Psoas muscle (tissue), 8 donors: ENCODE results near the gene PCDHGB6. TPM values are rescaled to one million over a fixed set of nuclear protein-coding genes. Genes with fewer than 3 reads are reported as not detected.
"Not testable (repeated sequence)": the region's sequence is repeated elsewhere in the genome, so short reads cannot be mapped to it uniquely, and the experiment has no call there.

Experiments used
- ATAC-seq, 4 donors: fragments of 200-7000 bp; cut with Tn5 transposase; one replicate each; pipeline ENCODE4 v1.9.1; 2020; ENCODE audit warnings: moderate library complexity in 3 of 4, mild to moderate bottlenecking in 2 of 4
- DNase-seq, 2 donors: peaks; one replicate each; pipeline ENCODE4 v3.0.0-alpha.2; 2020
- H3K27ac ChIP-seq: fragments of 200-600 bp; one replicate; pipeline ENCODE4 v1.8.0; 2022
- H3K27me3 ChIP-seq, 3 donors: fragments of 200-600 bp in 1 of 3; one replicate each; pipeline versions ENCODE4 v1.6.1 to v1.8.0; 2013 to 2022; ENCODE audit warnings: low read length in 2 of 3, mild to moderate bottlenecking in 2 of 3, moderate library complexity in 1 of 3; ENCODE audit not compliant: insufficient read depth in 3 of 3
- H3K36me3 ChIP-seq, 2 donors: fragments of 200-600 bp in 1 of 2; one replicate each; pipeline versions ENCODE4 v1.6.1 to v1.8.0; 2013 to 2022; ENCODE audit warnings: low read depth in 1 of 2, mild to moderate bottlenecking in 1 of 2, moderate library complexity in 1 of 2; ENCODE audit not compliant: insufficient read depth in 1 of 2
- H3K4me1 ChIP-seq: fragments of 200-600 bp; one replicate; pipeline ENCODE4 v1.8.0; 2022
- H3K4me3 ChIP-seq: fragments of 200-600 bp; one replicate; pipeline ENCODE4 v1.8.0; 2022; ENCODE audit warnings: mild to moderate bottlenecking
- H3K9me3 ChIP-seq: fragments of 200-600 bp; one replicate; pipeline ENCODE4 v1.8.0; 2022
- WGBS, 3 donors: extraction: QIAGEN DNeasy Blood & Tissue Kit; methylation state at CpG; one replicate each; pipeline versions ENCODE4 v1.1.6 to v1.1.7; 2013; 5-methylcytosine and 5-hydroxymethylcytosine counted together
- intact Hi-C, 2 donors: fragments of 100-400 bp; cut with DNase I; formaldehyde crosslinking; loops; one replicate each; pipeline versions ENCODE4 v1.11.0 to v1.14.2; 2022
- polyA plus RNA-seq, 3 donors: library from polyadenylated mRNA; stranded (reverse); fragments of 200-250 nt; gene quantifications; one replicate each; pipeline ENCODE4 v1.2.3, GENCODE V29; 2013
- total RNA-seq, 4 donors: library from RNA; stranded (reverse); fragmentation: NEBNext Ultra II Directional in 2 of 4; extraction: Animal tissue kit (Norgen Biotek cat#: 25700) in 2 of 4; gene quantifications; one replicate each; pipeline versions ENCODE4 v1.2.1 to v1.2.4, GENCODE V29; 2021 to 2023
- TF ChIP-seq, protein P1 (sequence below): fragments of 200-600 bp; IDR thresholded peaks from one replicate; pipeline ENCODE4 v1.8.0; 2022; ENCODE audit warnings: antibody characterized with exemption
- donor health status: healthy with polysubstance abuse.
- donor health status: DM: no; HTN: no; CAD: no; lungs with moderate emphysema.
- donor health status: Bipolar disorder and iron deficiency.
- donor health status: healthy.
- donor health status: DM: yes; HTN: yes; CAD: no.
- donor health status: DM: no; HTN: no; CAD: no.
- donor health status: DM: no; HTN: no; CAD: no.
- donor health status: DM: yes; HTN: yes; CAD: no.

The PCDHGB6 gene
- total and polyA plus RNA-seq, 7 donors = 0.46 to 4.1 (median 2.0) TPM

DNA sequence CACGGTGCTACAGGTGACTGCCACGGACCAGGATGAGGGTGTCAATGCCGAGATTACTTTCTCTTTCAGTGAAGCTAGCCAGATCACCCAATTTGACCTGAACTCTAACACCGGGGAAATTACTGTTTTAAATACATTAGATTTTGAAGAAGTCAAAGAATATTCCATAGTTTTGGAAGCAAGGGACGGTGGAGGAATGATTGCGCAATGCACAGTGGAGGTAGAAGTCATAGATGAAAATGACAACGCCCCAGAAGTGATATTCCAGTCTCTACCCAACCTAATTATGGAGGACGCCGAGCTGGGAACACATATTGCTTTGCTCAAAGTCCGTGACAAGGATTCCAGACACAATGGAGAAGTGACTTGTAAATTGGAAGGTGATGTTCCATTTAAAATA is 19.2 kb upstream of the PCDHGB6 start:
- peak overlapping the region; percentile 31 for H3K4me3 ChIP-seq
- H3K9me3 ChIP-seq = no peaks in the 10 kb centered on the region
- 46 to 57% (median 52%) methylated on average over 10 of the region's 10 CpGs for WGBS, 3 donors
- H3K27me3 ChIP-seq = peaks cover 0 to 38% (median 13%) of the 10 kb centered on the region in 3 donors
- DNase-seq (no peak), ATAC-seq (no peak)
- intact Hi-C loops = no loop called here
- H3K27ac ChIP-seq = no peak overlapping the region
- TF ChIP-seq, protein P1, sequence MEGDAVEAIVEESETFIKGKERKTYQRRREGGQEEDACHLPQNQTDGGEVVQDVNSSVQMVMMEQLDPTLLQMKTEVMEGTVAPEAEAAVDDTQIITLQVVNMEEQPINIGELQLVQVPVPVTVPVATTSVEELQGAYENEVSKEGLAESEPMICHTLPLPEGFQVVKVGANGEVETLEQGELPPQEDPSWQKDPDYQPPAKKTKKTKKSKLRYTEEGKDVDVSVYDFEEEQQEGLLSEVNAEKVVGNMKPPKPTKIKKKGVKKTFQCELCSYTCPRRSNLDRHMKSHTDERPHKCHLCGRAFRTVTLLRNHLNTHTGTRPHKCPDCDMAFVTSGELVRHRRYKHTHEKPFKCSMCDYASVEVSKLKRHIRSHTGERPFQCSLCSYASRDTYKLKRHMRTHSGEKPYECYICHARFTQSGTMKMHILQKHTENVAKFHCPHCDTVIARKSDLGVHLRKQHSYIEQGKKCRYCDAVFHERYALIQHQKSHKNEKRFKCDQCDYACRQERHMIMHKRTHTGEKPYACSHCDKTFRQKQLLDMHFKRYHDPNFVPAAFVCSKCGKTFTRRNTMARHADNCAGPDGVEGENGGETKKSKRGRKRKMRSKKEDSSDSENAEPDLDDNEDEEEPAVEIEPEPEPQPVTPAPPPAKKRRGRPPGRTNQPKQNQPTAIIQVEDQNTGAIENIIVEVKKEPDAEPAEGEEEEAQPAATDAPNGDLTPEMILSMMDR = no peak
- no peaks in the 10 kb centered on the region for H3K4me1 ChIP-seq
- H3K36me3 ChIP-seq = no peaks in the 10 kb centered on the region

DNA sequence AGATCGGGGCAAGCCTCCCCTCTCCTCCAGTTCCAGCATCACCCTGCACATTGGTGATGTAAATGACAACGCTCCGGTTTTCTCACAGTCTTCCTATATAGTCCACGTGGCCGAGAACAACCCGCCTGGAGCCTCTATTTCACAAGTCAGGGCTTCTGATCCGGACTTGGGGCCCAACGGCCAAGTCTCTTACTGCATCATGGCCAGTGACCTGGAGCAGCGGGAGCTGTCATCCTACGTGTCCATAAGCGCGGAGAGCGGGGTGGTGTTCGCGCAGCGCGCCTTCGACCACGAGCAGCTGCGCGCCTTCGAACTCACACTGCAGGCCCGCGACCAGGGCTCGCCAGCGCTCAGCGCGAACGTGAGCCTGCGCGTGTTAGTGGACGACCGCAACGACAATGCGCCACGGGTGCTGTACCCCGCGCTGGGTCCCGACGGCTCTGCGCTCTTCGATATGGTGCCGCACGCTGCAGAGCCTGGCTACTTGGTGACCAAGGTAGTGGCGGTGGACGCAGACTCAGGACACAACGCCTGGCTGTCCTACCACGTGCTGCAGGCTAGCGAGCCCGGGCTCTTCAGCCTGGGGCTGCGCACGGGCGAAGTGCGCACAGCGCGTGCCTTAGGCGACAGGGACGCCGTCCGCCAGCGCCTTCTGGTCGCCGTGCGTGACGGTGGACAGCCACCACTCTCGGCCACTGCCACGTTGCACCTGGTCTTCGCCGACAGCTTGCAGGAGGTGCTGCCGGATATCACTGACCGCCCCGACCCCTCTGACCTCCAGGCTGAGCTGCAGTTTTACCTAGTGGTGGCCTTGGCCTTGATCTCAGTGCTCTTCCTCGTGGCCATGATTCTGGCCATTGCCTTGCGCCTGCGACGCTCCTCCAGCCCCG is 18.4 kb upstream of the PCDHGB6 start:
- H3K27me3 ChIP-seq = peaks cover 0 to 37% (median 13%) of the 10 kb centered on the region in 3 donors
- no peaks in the 10 kb centered on the region for H3K36me3 ChIP-seq
- intact Hi-C loops = loop anchor here in 1 of 2 donors (2.0 kb wide), 1 partner anchor 21 kb away; no protein-coding TSS in a partner anchor
- no peak for ATAC-seq
- H3K4me3 ChIP-seq = no peak overlapping the region
- no peaks in the 10 kb centered on the region for H3K9me3 ChIP-seq
- no peak overlapping the region for H3K27ac ChIP-seq
- 43 to 44% (median 43%) methylated on average over 77 of the region's 77 CpGs for WGBS, 3 donors
- DNase-seq = no peak
- H3K4me1 ChIP-seq = no peaks in the 10 kb centered on the region
- TF ChIP-seq, protein P1 = no peak

GRCh38 chr5:141392429-141393198 is 15.2 kb upstream of the PCDHGB6 start, which contains the start of gene PCDHGA8:
Gene PCDHGA8, plus strand, starts transcription at chr5:141392633. Its CDS starts 181 bp downstream, at chr5:141392814.
- no peak within 1 kb of the TSS for H3K4me3 ChIP-seq
- H3K36me3 ChIP-seq = no peaks in the 10 kb centered on the region
- H3K27me3 ChIP-seq = peaks cover 0 to 37% (median 15%) of the 10 kb centered on the region in 3 donors
- DNase-seq (no peak), ATAC-seq (peak in 3 of 4 donors; percentile 28 to 48 (median 30))
- H3K27ac ChIP-seq = no peak within 1 kb of the TSS
- H3K4me1 ChIP-seq = no peaks in the 10 kb centered on the region
- WGBS, 3 donors = 33 to 37% (median 33%) methylated on average over 38 of the region's 38 CpGs
- TF ChIP-seq, protein P1 = peak; percentile 35
- no peaks in the 10 kb centered on the region for H3K9me3 ChIP-seq
- intact Hi-C loops = no loop called here

DNA sequence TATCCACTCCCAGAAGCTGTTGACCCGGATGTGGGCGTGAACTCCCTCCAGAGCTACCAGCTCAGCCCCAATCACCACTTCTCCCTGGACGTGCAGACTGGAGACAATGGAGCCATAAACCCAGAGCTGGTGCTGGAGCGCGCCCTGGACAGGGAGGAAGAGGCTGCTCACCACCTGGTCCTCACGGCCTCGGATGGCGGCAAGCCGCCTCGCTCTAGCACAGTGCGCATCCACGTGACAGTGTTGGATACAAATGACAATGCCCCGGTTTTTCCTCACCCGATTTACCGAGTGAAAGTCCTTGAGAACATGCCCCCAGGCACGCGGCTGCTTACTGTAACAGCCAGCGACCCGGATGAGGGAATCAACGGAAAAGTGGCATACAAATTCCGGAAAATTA is 14.6 kb upstream of the PCDHGB6 start:
- H3K9me3 ChIP-seq = no peaks in the 10 kb centered on the region
- H3K27ac ChIP-seq = no peak overlapping the region
- WGBS, 3 donors = 40 to 51% (median 41%) methylated on average over 21 of the region's 21 CpGs
- DNase-seq (no peak), ATAC-seq (no peak)
- H3K4me3 ChIP-seq = no peak overlapping the region
- TF ChIP-seq, protein P1 = no peak
- intact Hi-C loops = no loop called here
- H3K36me3 ChIP-seq = no peaks in the 10 kb centered on the region
- peaks cover 0 to 36% (median 15%) of the 10 kb centered on the region in 3 donors for H3K27me3 ChIP-seq
- H3K4me1 ChIP-seq = no peaks in the 10 kb centered on the region

GRCh38 chr5:141394401-141395187 is 13.2 kb upstream of the PCDHGB6 start:
- H3K4me1 ChIP-seq, H3K4me3 ChIP-seq, H3K36me3 ChIP-seq, intact Hi-C loops, DNase-seq, H3K9me3 ChIP-seq, ATAC-seq, H3K27ac ChIP-seq: not testable (repeated sequence)
- 40 to 55% (median 41%) methylated on average over 33 to 42 of the region's 53 CpGs for WGBS, 3 donors
- H3K27me3 ChIP-seq = peaks cover 0 to 35% (median 14%) of the 10 kb centered on the region in 3 donors
